Adrenal gland (tissue), 12 donors: Measurements from ENCODE around the gene C1QL4. TPM values are rescaled to one million over a fixed set of nuclear protein-coding genes. Genes with fewer than 3 reads are reported as not detected.

Experiments used
- DNase-seq, 7 donors: peaks; one replicate each; pipeline ENCODE4 v3.0.0-alpha.2; 2019 to 2020
- H3K27ac ChIP-seq, 5 donors: fragments of 200-600 bp; sonication (generic) in 4 of 5; 1 replicate in 3 of 5; 2 replicates in 2 of 5; pipeline versions ENCODE4 v1.5.1 to v1.8.0; 2016 to 2020; ENCODE audit warnings: mild to moderate bottlenecking in 1 of 5
- H3K27me3 ChIP-seq: fragments of 200-600 bp; 2 replicates; pipeline ENCODE4 v1.8.0; 2021
- H3K36me3 ChIP-seq, 2 donors: fragments of 200-600 bp; replicated peaks in 1 of 2; 1 replicate in 1 of 2; 2 replicates in 1 of 2; pipeline versions ENCODE4 v1.5.1 to v1.8.0; 2018 to 2022
- H3K4me1 ChIP-seq, 2 donors: fragments of 200-600 bp; replicated peaks in 1 of 2; 1 replicate in 1 of 2; 2 replicates in 1 of 2; pipeline versions ENCODE4 v1.5.1 to v1.8.0; 2018 to 2021
- H3K4me3 ChIP-seq, 4 donors: fragments of 200-600 bp; sonication (generic) in 3 of 4; one replicate each; pipeline ENCODE4 v1.5.1; 2016 to 2018
- H3K9me3 ChIP-seq, 3 donors: fragments of 200-600 bp; sonication (generic) in 1 of 3; replicated peaks in 1 of 3; 1 replicate in 2 of 3; 2 replicates in 1 of 3; pipeline versions ENCODE4 v1.5.1 to v1.8.0; 2016 to 2021
- POLR2A ChIP-seq, 2 donors: fragments of 450-650 bp; IDR thresholded peaks; one replicate each; pipeline ENCODE4 v1.6.1; 2017; ENCODE audit warnings: antibody characterized with exemption in 2 of 2, mild to moderate bottlenecking in 2 of 2, moderate library complexity in 1 of 2
- WGBS, 4 donors: extraction: QIAGEN DNeasy Blood & Tissue Kit in 2 of 4; methylation state at CpG; one replicate each; pipeline versions ENCODE4 v1.1.5 to v1.1.7; 2013 to 2017; 5-methylcytosine and 5-hydroxymethylcytosine counted together
- intact Hi-C, 2 donors: fragments of 100-400 bp; cut with DNase I; formaldehyde crosslinking; loops; one replicate each; pipeline versions ENCODE4 v1.14.1 to v1.15.0; 2022 to 2023
- polyA plus RNA-seq, 3 donors: library from polyadenylated mRNA; stranded (reverse); fragments of 200-250 nt in 2 of 3; fragments of 350-450 nt in 1 of 3; fragmentation: Illumina TruSeq in 1 of 3; extraction: RNeasy Lipid Tissue Mini Kit (QIAGEN cat#74804) in 1 of 3; gene quantifications; one replicate each; pipeline ENCODE4 v1.2.3, GENCODE V29; 2013 to 2014
- total RNA-seq, 9 donors: library from RNA; depleted of rRNA in 4 of 9; stranded (reverse); fragments of >200 nt in 4 of 9; fragments of 120-200 nt in 1 of 9; fragmentation: NEBNext Ultra II Directional in 1 of 9; extraction: Animal tissue kit (Norgen Biotek cat#: 25700) in 1 of 9; gene quantifications; one replicate each; pipeline versions ENCODE4 v1.1.0 to v1.2.4, GENCODE V29; 2013 to 2023
- TF ChIP-seq, protein P1 (sequence below), 6 experiments: fragments of 450-650 bp in 4 of 6; fragments of 200-600 bp in 2 of 6; sonication (generic) in 1 of 6; IDR thresholded peaks; 1 replicate in 5 of 6; 2 replicates in 1 of 6; pipeline versions ENCODE4 v1.5.1 to v1.8.0; 2016 to 2021; ENCODE audit warnings: antibody characterized with exemption in 6 of 6, mild to moderate bottlenecking in 2 of 6, moderate library complexity in 1 of 6
- donor health status: healthy with polysubstance abuse.
- donor health status: Bipolar disorder and iron deficiency.
- donor health status: DM: yes; HTN: yes; CAD: no.
- donor health status: DM: no; HTN: no; CAD: no.
- donor health status: DM: no; HTN: no; CAD: no.
- donor health status: DM: yes; HTN: yes; CAD: no.

Gene C1QL4
- total and polyA plus RNA-seq, 12 donors, result 0.14 to 0.20 TPM; not detected in 10

DNA sequence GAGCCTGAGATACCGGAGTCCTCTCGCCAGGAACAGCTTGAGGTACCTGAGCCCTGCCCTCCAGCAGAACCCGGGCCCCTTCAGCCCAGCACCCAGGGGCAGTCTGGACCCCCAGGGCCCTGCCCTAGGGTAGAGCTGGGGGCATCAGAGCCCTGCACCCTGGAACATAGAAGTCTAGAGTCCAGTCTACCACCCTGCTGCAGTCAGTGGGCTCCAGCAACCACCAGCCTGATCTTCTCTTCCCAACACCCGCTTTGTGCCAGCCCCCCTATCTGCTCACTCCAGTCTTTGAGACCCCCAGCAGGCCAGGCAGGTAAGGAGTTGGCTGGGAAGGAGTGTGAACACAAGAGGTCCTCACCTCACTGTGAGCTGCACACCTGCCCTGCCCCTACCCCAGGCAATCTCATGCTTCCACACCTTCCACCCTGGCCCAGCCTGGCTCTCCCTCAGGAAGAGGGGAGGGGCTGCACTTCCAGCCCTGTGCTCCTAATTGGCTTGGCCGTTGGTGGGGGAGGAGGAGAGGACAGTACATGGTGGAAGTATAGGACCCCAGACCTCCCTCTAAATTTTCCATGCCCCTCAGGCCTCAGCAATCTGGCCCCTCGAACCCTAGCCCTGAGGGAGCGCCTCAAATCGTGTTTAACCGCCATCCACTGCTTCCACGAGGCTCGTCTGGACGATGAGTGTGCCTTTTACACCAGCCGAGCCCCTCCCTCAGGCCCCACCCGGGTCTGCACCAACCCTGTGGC lies 6.2 kb downstream of the C1QL4 start:
- H3K27me3 ChIP-seq, result peaks cover 23% of the 10 kb centered on the region
- intact Hi-C loops, result no loop called here
- 73 to 90% (median 77%) methylated on average over 1 to 14 of the region's 14 CpGs for WGBS, 4 donors
- H3K36me3 ChIP-seq, result no peaks in the 10 kb centered on the region
- peak in 2 of 7 donors; percentile 10 to 29 for DNase-seq
- no peak overlapping the region for H3K4me3 ChIP-seq
- no peak overlapping the region for H3K27ac ChIP-seq
- H3K9me3 ChIP-seq, result no peaks in the 10 kb centered on the region
- TF ChIP-seq, protein P1, sequence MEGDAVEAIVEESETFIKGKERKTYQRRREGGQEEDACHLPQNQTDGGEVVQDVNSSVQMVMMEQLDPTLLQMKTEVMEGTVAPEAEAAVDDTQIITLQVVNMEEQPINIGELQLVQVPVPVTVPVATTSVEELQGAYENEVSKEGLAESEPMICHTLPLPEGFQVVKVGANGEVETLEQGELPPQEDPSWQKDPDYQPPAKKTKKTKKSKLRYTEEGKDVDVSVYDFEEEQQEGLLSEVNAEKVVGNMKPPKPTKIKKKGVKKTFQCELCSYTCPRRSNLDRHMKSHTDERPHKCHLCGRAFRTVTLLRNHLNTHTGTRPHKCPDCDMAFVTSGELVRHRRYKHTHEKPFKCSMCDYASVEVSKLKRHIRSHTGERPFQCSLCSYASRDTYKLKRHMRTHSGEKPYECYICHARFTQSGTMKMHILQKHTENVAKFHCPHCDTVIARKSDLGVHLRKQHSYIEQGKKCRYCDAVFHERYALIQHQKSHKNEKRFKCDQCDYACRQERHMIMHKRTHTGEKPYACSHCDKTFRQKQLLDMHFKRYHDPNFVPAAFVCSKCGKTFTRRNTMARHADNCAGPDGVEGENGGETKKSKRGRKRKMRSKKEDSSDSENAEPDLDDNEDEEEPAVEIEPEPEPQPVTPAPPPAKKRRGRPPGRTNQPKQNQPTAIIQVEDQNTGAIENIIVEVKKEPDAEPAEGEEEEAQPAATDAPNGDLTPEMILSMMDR (IDR thresholded peaks at IDR 0.05), result no peak
- no peak for TF ChIP-seq POLR2A (IDR thresholded peaks at IDR 0.05)
- H3K4me1 ChIP-seq, result no peaks in the 10 kb centered on the region

- Histone ChIP-seq H3K36me3 (no peaks in the 10 kb centered on the region), H3K4me1 (no peaks in the 10 kb centered on the region), H3K9me3 (no peaks in the 10 kb centered on the region), H3K4me3 (no peak overlapping the region), H3K27ac (no peak overlapping the region), H3K27me3 (peaks cover 16% of the 10 kb centered on the region)
- peak in 1 of 7 donors; percentile 5 for DNase-seq
- intact Hi-C loops, result no loop called here
- TF ChIP-seq, protein P1 (IDR thresholded peaks at IDR 0.05), result no peak
- no peak for TF ChIP-seq POLR2A (IDR thresholded peaks at IDR 0.05)
- 92 to 99% (median 97%) methylated on average over 3 to 7 of the region's 7 CpGs for WGBS, 4 donors
Measured at GRCh38 chr12:49330032-49330619, 6.9 kb downstream of the C1QL4 start.

GRCh38 chr12:49328816-49329215 lies 8.2 kb downstream of the C1QL4 start:
- intact Hi-C loops, result no loop called here
- Histone ChIP-seq H3K4me3 (no peak overlapping the region), H3K9me3 (no peaks in the 10 kb centered on the region), H3K36me3 (no peaks in the 10 kb centered on the region), H3K4me1 (no peaks in the 10 kb centered on the region), H3K27me3 (peaks cover 4% of the 10 kb centered on the region), H3K27ac (no peak overlapping the region)
- TF ChIP-seq, protein P1 (IDR thresholded peaks at IDR 0.05), result no peak
- TF ChIP-seq POLR2A (IDR thresholded peaks at IDR 0.05), result no peak
- DNase-seq, result no peak
- WGBS, 4 donors, result 97% methylated on average over 12 of the region's 12 CpGs

DNA sequence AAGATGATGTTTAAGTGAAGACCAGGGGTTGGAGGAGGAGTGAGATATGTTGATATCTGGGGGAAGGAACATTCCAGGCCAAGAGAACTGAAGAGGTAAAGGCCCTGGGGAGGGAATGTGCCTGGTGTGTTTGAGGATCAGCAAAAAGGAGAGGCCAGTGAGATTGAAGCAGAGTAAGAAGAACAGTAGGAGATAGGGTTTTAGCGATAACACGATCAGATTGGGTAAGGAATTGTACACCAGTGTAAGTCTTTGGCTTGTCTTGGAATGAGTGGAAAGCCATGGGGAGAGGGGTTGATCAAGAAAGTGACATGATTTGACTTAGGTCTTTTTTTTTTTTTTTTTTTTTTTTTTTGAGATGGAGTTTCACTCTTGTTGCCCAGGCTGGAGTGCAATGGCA lies 9.1 kb downstream of the C1QL4 start:
- no peak for DNase-seq
- H3K27ac ChIP-seq, result no peak overlapping the region
- no peaks in the 10 kb centered on the region for H3K9me3 ChIP-seq
- TF ChIP-seq, protein P1 (IDR thresholded peaks at IDR 0.05), result no peak
- TF ChIP-seq POLR2A (IDR thresholded peaks at IDR 0.05), result no peak
- H3K36me3 ChIP-seq, result no peaks in the 10 kb centered on the region
- intact Hi-C loops, result no loop called here
- no peaks in the 10 kb centered on the region for H3K27me3 ChIP-seq
- WGBS, 4 donors, result 89 to 98% (median 95%) methylated on average over 2 of the region's 2 CpGs
- H3K4me1 ChIP-seq, result peaks cover 0 to 5% of the 10 kb centered on the region in 2 donors
- no peak overlapping the region for H3K4me3 ChIP-seq
